HepG2 (cell line): ENCODE results near the gene PCED1B. TPM values are rescaled to one million over a fixed set of nuclear protein-coding genes. Genes with fewer than 3 reads are reported as not detected.

ENCODE experiments used
- AKNA ChIP-seq: sonication (generic); formaldehyde crosslinking; IDR thresholded peaks from 2 replicates; pipeline ENCODE4 v1.4.0; 2020; ENCODE audit warnings: missing genetic modification reagents, borderline replicate concordance
- CENPBD1 ChIP-seq: sonication (generic); formaldehyde crosslinking; IDR thresholded peaks from 2 replicates; pipeline ENCODE4 v1.8.0; 2022; ENCODE audit warnings: missing genetic modification reagents, low read depth, mild to moderate bottlenecking, borderline replicate concordance
- GTF3A ChIP-seq: sonication (generic); formaldehyde crosslinking; conservative IDR thresholded peaks from 2 replicates; pipeline ENCODE4 v1.4.0; 2020; ENCODE audit warnings: mild to moderate bottlenecking, missing genetic modification reagents
- HDAC1 ChIP-seq: sonication (generic); formaldehyde crosslinking; IDR thresholded peaks from 2 replicates; pipeline ENCODE4 v1.5.1; 2020; ENCODE audit warnings: mild to moderate bottlenecking, missing genetic modification reagents
- HMG20B ChIP-seq: conservative IDR thresholded peaks from 2 replicates; pipeline ENCODE4 v1.6.1; 2016; ENCODE audit warnings: missing genetic modification reagents, missing compliant biosample characterization
- NR2C2 ChIP-seq: sonication (generic); formaldehyde crosslinking; IDR thresholded peaks from 2 replicates; pipeline ENCODE4 v1.4.0; 2020; ENCODE audit warnings: missing genetic modification reagents, mild to moderate bottlenecking, moderate library complexity, borderline replicate concordance
- PTBP1 ChIP-seq: fragments of 200-400 bp; formaldehyde crosslinking; IDR thresholded peaks from 2 replicates; pipeline ENCODE4 v1.6.1; 2018; ENCODE audit warnings: low read length, low read depth; ENCODE audit not compliant: poor library complexity, severe bottlenecking
- SMARCC2 ChIP-seq: fragments of 450-650 bp; IDR thresholded peaks from 2 replicates; pipeline ENCODE4 v1.6.1; 2017; ENCODE audit warnings: antibody characterized with exemption, mild to moderate bottlenecking
- ZNF510 ChIP-seq: sonication (generic); formaldehyde crosslinking; IDR thresholded peaks from 2 replicates; pipeline ENCODE4 v1.4.0; 2020; ENCODE audit warnings: low read depth, mild to moderate bottlenecking, missing genetic modification reagents
- ZNF672 ChIP-seq: sonication (generic); formaldehyde crosslinking; IDR thresholded peaks from 2 replicates; pipeline ENCODE4 v1.8.1; 2022; ENCODE audit warnings: missing genetic modification reagents
- polyA plus RNA-seq, 8 experiments: library from polyadenylated mRNA; depleted of rRNA in 3 of 8; stranded (reverse) in 7 of 8; unstranded in 1 of 8; fragments of >200 nt; fragmentation: Illumina TruSeq in 4 of 8; extraction: Trizol in 4 of 8; gene quantifications; 2 replicates each; pipeline versions ENCODE4 v1.2.1 to v1.2.3, GENCODE V29; 2011 to 2016; ENCODE audit warnings: low read depth in 4 of 8, missing spikeins in 1 of 8, mixed read lengths in 1 of 8; ENCODE audit not compliant: insufficient read depth in 1 of 8
- total RNA-seq, 5 experiments: library from RNA; depleted of rRNA; stranded (reverse); fragments of >200 nt; fragmentation: Illumina TruSeq; extraction: Trizol; gene quantifications; 2 replicates each; pipeline ENCODE4 v1.2.3, GENCODE V29; 2016; ENCODE audit warnings: low read depth in 1 of 5
- TF ChIP-seq, protein P1 (sequence below): sonication (generic); formaldehyde crosslinking; conservative IDR thresholded peaks from 2 replicates; pipeline ENCODE4 v1.4.0; 2020; ENCODE audit warnings: missing genetic modification reagents
- TF ChIP-seq, protein P2 (sequence below): sonication (generic); formaldehyde crosslinking; IDR thresholded peaks from 2 replicates; pipeline ENCODE4 v1.5.0; 2020; ENCODE audit warnings: mild to moderate bottlenecking, missing genetic modification reagents, moderate library complexity

The PCED1B gene
- total and polyA plus RNA-seq, 2 of the 13 experiments (the other 11 are each of a cell fraction or from before 2014, with no cell fraction given): 0.11 to 0.37 TPM

DNA sequence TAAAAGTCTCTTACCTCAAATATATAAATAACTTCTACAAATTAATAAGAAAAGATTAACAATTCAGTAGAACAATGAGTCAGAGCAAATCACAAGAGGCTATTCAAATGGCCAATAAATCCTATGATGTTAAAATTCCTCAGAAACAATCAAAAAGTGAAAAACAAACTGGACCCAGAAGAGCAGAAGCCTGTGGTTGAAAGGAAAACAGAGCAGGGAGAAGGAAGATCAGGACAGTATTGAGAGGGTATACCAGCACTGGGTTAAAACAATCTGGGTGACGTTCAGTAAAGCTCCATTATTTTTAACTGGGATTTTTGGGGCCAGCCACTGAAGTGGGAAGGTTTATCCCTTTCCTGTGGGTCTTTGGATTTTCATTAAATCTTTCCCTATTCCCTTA, 39.7 kb upstream of the PCED1B start (continued):
- TF ChIP-seq, protein P1, sequence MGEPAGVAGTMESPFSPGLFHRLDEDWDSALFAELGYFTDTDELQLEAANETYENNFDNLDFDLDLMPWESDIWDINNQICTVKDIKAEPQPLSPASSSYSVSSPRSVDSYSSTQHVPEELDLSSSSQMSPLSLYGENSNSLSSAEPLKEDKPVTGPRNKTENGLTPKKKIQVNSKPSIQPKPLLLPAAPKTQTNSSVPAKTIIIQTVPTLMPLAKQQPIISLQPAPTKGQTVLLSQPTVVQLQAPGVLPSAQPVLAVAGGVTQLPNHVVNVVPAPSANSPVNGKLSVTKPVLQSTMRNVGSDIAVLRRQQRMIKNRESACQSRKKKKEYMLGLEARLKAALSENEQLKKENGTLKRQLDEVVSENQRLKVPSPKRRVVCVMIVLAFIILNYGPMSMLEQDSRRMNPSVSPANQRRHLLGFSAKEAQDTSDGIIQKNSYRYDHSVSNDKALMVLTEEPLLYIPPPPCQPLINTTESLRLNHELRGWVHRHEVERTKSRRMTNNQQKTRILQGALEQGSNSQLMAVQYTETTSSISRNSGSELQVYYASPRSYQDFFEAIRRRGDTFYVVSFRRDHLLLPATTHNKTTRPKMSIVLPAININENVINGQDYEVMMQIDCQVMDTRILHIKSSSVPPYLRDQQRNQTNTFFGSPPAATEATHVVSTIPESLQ (CRISPR knock-in tag): no peak
- TF ChIP-seq ZNF510: no peak
- TF ChIP-seq, protein P2, sequence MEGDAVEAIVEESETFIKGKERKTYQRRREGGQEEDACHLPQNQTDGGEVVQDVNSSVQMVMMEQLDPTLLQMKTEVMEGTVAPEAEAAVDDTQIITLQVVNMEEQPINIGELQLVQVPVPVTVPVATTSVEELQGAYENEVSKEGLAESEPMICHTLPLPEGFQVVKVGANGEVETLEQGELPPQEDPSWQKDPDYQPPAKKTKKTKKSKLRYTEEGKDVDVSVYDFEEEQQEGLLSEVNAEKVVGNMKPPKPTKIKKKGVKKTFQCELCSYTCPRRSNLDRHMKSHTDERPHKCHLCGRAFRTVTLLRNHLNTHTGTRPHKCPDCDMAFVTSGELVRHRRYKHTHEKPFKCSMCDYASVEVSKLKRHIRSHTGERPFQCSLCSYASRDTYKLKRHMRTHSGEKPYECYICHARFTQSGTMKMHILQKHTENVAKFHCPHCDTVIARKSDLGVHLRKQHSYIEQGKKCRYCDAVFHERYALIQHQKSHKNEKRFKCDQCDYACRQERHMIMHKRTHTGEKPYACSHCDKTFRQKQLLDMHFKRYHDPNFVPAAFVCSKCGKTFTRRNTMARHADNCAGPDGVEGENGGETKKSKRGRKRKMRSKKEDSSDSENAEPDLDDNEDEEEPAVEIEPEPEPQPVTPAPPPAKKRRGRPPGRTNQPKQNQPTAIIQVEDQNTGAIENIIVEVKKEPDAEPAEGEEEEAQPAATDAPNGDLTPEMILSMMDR (CRISPR knock-in tag): no peak
- no peak for TF ChIP-seq ZNF672 (CRISPR knock-in tag)
- no peak for TF ChIP-seq HDAC1 (CRISPR knock-in tag)
- TF ChIP-seq NR2C2 (CRISPR knock-in tag): no peak
- TF ChIP-seq HMG20B (CRISPR knock-in tag): no peak
- TF ChIP-seq PTBP1: no peak
- no peak for TF ChIP-seq CENPBD1 (CRISPR knock-in tag)
- TF ChIP-seq SMARCC2: no peak
- TF ChIP-seq AKNA: no peak
- no peak for TF ChIP-seq GTF3A (CRISPR knock-in tag)
- TF ChIP-seq, all 625 proteins: peak for 0
